PC-9 (cell line): ENCODE data around the gene CST7. TPM values are rescaled to one million over a fixed set of nuclear protein-coding genes. Genes with fewer than 3 reads are reported as not detected.

Source experiments
- BruUV-seq: library from RNA; stranded (reverse); fragments of 400-500 nt; replicated peaks from 2 replicates; lab custom pipeline; 2021; lab: Mats Ljungman, UMichigan
- CTCF ChIA-PET: fragments of 300-600 bp; sonication (Branson Sonifier 250); formaldehyde crosslinking; loops from one replicate; lab custom pipeline; 2022; ENCODE audit warnings: antibody characterized with exemption; lab: Charles Lee
- POLR2A ChIA-PET: fragments of 300-600 bp; sonication (Branson Sonifier 250); formaldehyde crosslinking; loops from one replicate; lab custom pipeline; 2022; ENCODE audit warnings: antibody characterized with exemption; ENCODE audit not compliant: unreplicated experiment; lab: Charles Lee
- DNase-seq, 2 experiments: peaks; one replicate each; pipeline versions ENCODE4 v3.0.0 to v3.0.0-alpha.2; 2015 to 2022; ENCODE audit warnings: mixed read lengths in 1 of 2
- H2AFZ ChIP-seq: fragments of 200-600 bp; sonication (generic); 2 replicates; pipeline ENCODE4 v1.8.1; 2017; ENCODE audit warnings: antibody characterized with exemption
- H3F3A ChIP-seq: fragments of 200-600 bp; sonication (generic); 2 replicates; pipeline ENCODE4 v1.8.1; 2017; ENCODE audit warnings: antibody characterized with exemption, mild to moderate bottlenecking, low read depth; ENCODE audit not compliant: insufficient read depth
- H3K27ac ChIP-seq: fragments of 200-600 bp; sonication (generic); 2 replicates; pipeline ENCODE4 v1.6.1; 2016; ENCODE audit warnings: mixed run types
- H3K27me3 ChIP-seq: fragments of 200-600 bp; sonication (generic); 2 replicates; pipeline ENCODE4 v1.6.1; 2016; ENCODE audit warnings: low read depth, mixed run types; ENCODE audit not compliant: insufficient read depth
- H3K36me3 ChIP-seq: fragments of 200-600 bp; sonication (generic); 2 replicates; pipeline ENCODE4 v1.6.1; 2016; ENCODE audit warnings: low read depth, mixed run types
- H3K4me1 ChIP-seq: fragments of 200-600 bp; sonication (generic); replicated peaks from 2 replicates; pipeline ENCODE4 v1.6.1; 2016; ENCODE audit warnings: mixed run types; ENCODE audit not compliant: insufficient read depth
- H3K4me2 ChIP-seq: fragments of 200-600 bp; sonication (generic); 2 replicates; pipeline ENCODE4 v1.6.1; 2017; ENCODE audit warnings: mixed run types
- H3K4me3 ChIP-seq: fragments of 200-600 bp; sonication (generic); 2 replicates; pipeline ENCODE4 v1.6.1; 2016; ENCODE audit warnings: mixed run types
- H3K79me2 ChIP-seq: fragments of 200-600 bp; sonication (generic); 2 replicates; pipeline ENCODE4 v1.6.1; 2017; ENCODE audit warnings: low read depth, mixed run types
- H3K9me2 ChIP-seq: fragments of 200-600 bp; sonication (generic); 2 replicates; pipeline ENCODE4 v1.8.1; 2017; ENCODE audit warnings: mild to moderate bottlenecking; ENCODE audit not compliant: insufficient read depth
- H3K9me3 ChIP-seq: fragments of 200-600 bp; sonication (generic); 2 replicates; pipeline ENCODE4 v1.8.1; 2016; ENCODE audit warnings: low read depth; ENCODE audit not compliant: insufficient read depth
- H4K20me1 ChIP-seq: fragments of 200-600 bp; sonication (generic); 2 replicates; pipeline ENCODE4 v1.8.1; 2017; ENCODE audit not compliant: insufficient read depth
- EZH2 ChIP-seq: fragments of 200-600 bp; sonication (generic); IDR thresholded peaks from 2 replicates; pipeline ENCODE4 v1.8.0; 2017; ENCODE audit warnings: antibody characterized with exemption, low read depth
- intact Hi-C: fragments of 100-400 bp; cut with micrococcal nuclease; formaldehyde crosslinking; loops from one replicate; pipeline ENCODE4 v1.10.0; 2022; ENCODE audit not compliant: unreplicated experiment
- total RNA-seq: library from RNA; stranded (reverse); gene quantifications from 2 replicates; pipeline ENCODE4 v1.2.3, GENCODE V29; 2021
- TF ChIP-seq, protein P1 (sequence below): fragments of 200-600 bp; sonication (generic); conservative IDR thresholded peaks from 2 replicates; pipeline ENCODE4 v1.6.1; 2017; ENCODE audit warnings: mixed run types, antibody characterized with exemption, mild to moderate bottlenecking, moderate library complexity

Gene CST7
- total RNA-seq, 1 experiment from 2014 or later: not detected

DNA sequence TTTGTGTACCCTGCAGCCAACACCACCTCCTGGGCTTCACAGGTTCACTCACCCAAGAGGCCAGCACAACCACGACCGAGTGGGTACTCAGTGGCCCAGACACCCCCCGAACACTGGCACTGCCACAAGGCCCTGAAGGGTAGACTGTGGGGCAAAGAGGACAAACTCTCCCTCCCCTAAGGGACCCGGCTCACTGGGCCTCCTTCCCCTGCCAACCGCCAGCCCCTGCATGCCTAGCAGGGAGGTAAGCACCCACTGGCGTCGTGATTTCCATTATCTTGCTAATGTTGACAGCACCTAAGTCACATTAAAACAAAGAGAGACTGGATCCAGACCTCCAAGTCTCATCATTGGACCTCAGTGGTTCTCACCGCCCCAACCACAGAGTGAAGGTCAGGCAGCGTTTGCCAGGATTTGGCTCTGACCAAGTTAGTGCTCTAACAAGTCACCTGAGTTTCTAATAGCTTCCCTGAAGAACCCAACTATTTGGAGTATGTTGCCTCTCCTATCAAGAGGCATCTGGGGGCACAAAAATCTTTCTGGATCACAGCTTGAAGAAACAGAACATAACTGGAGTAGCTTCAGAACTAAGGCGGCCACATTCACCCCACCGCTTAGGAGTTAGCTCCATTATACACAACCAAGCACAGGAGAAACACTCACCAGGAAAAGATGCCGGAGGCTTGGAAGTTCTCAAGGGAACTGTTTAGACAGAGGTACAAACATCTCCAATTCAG, 57.5 kb downstream of the CST7 start:
- ChIA-PET CTCF (no interaction called here), POLR2A (no interaction called here)
- H3K27ac ChIP-seq: no peak overlapping the region
- H2AFZ ChIP-seq: no peak overlapping the region
- peaks cover 5% of the 10 kb centered on the region; the same call in 1 of the 2 replicates for H3F3A ChIP-seq
- intact Hi-C loops: no loop called here
- no peak overlapping the region for H3K4me3 ChIP-seq
- H4K20me1 ChIP-seq: no peaks in the 10 kb centered on the region
- H3K27me3 ChIP-seq: no peaks in the 10 kb centered on the region
- no peaks in the 10 kb centered on the region; the same call in 1 of the 2 replicates for H3K4me1 ChIP-seq
- DNase-seq: no peak
- BruUV-seq: no TSS peak
- no peaks in the 10 kb centered on the region for H3K9me2 ChIP-seq
- H3K36me3 ChIP-seq: 0 out of 2 replicates have a peak, but pooled peaks cover 9% of the 10 kb centered on the region
- peaks cover 13% of the 10 kb centered on the region; the same call in 1 of the 2 replicates for H3K9me3 ChIP-seq
- H3K79me2 ChIP-seq: no peaks in the 10 kb centered on the region
- no peak overlapping the region for H3K4me2 ChIP-seq
- TF ChIP-seq, protein P1, sequence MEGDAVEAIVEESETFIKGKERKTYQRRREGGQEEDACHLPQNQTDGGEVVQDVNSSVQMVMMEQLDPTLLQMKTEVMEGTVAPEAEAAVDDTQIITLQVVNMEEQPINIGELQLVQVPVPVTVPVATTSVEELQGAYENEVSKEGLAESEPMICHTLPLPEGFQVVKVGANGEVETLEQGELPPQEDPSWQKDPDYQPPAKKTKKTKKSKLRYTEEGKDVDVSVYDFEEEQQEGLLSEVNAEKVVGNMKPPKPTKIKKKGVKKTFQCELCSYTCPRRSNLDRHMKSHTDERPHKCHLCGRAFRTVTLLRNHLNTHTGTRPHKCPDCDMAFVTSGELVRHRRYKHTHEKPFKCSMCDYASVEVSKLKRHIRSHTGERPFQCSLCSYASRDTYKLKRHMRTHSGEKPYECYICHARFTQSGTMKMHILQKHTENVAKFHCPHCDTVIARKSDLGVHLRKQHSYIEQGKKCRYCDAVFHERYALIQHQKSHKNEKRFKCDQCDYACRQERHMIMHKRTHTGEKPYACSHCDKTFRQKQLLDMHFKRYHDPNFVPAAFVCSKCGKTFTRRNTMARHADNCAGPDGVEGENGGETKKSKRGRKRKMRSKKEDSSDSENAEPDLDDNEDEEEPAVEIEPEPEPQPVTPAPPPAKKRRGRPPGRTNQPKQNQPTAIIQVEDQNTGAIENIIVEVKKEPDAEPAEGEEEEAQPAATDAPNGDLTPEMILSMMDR: no peak
- no peak for TF ChIP-seq EZH2

DNA sequence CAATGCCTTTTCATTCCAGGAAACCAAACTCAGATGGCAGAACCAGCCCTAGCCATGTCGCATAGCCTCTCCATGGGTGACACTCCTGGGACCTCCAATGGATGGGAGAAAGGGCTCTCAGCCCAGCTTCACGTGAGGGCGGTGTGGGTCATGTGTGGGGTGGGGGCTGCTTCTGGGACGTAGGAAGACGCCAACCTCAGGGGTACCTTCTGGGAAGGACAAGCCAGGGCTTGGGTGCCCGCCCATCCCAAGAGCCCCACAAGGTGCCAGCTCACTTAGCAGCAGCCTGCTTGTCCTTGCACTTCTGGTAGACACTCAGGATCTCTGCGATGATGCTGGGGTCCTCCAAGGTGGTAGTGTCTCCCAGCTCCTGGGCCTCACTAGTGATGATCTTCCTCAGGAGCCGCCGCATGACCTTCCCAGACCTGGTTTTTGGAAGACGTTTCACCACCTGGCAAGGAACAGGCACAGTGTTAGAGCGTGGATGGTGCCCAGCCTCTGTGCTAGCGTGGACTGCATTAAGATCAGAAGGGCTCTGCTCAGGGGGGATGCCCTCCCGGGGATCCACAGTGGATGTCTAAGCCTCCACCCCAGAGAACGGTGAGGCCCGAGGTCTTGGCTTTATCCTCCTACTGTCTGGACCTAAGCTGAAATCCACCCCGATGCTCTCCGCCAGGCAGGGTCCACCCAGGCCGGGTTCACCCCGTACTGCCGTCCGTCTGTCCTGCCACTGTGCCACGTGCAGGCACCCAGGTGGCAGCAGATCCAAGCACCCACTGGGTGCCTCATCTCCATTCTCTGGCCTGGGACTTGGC, 58.6 kb downstream of the CST7 start:
- no peak overlapping the region for H3K4me2 ChIP-seq
- no peak overlapping the region for H3K27ac ChIP-seq
- no peak for DNase-seq
- peaks cover 9% of the 10 kb centered on the region; the same call in 1 of the 2 replicates for H3K9me3 ChIP-seq
- BruUV-seq: no TSS peak
- H3K4me1 ChIP-seq: no peaks in the 10 kb centered on the region; the same call in 1 of the 2 replicates
- no peaks in the 10 kb centered on the region for H4K20me1 ChIP-seq
- TF ChIP-seq EZH2: no peak
- TF ChIP-seq, protein P1: no peak
- no peak overlapping the region for H3K4me3 ChIP-seq
- no peaks in the 10 kb centered on the region for H3K27me3 ChIP-seq
- 0 out of 2 replicates have a peak, but pooled peaks cover 4% of the 10 kb centered on the region for H3F3A ChIP-seq
- ChIA-PET CTCF (no interaction called here), POLR2A (no interaction called here)
- H3K79me2 ChIP-seq: no peaks in the 10 kb centered on the region
- no peak overlapping the region for H2AFZ ChIP-seq
- H3K36me3 ChIP-seq: 0 out of 2 replicates have a peak, but pooled peaks cover 8% of the 10 kb centered on the region
- no peaks in the 10 kb centered on the region for H3K9me2 ChIP-seq
- intact Hi-C loops: no loop called here

DNA sequence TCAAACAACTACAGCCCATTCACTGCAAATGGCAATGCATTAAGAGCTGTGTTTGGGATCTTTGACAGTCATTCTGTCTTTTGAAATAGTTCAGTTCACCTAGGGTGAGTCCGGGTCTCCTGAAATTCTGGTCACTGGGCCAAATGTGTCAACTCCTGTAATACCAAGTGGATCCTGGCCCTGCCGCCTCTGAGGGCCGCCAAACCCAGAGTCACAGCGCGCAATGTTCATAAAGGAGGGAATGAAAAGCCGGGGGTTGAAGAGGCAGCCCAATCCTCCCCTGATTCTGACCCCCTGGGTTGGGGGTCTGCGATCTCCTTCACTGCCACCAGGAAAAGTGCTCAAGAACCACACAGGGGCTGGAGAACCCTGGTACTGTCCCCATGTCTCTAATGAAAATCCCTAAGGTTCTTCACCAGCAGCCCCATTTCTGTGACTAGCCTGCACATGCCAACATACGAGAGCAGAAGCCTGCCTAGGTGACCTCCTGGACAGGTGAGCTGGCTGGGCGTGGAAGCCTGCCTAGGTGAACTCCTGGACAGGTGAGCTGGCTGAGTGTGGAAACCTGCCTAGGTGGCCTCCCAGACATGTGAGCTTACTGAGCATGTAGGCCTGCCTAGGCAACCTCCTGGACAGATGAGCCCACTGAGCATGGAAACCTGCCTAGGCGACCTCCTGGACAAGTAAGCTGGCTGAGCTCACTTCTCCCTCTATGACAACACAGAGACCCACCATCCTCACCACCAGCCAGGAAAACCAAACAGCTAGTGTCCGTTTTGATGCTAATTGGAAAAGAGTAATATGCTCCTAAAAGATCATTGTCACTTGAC, 59.5 kb downstream of the CST7 start:
- H3K27ac ChIP-seq: no peak overlapping the region
- ChIA-PET POLR2A (no interaction called here), CTCF (interaction anchor here (0.5 kb wide), 1 partner anchor 12 kb away, joined by 3 read pairs; no protein-coding TSS in a partner anchor)

More for the DNA sequence above, 59.5 kb downstream of the CST7 start:
- no peaks in the 10 kb centered on the region for H3K79me2 ChIP-seq
- TF ChIP-seq, protein P1: no peak
- TF ChIP-seq EZH2: no peak
- H3K36me3 ChIP-seq: no peaks in the 10 kb centered on the region
- H2AFZ ChIP-seq: no peak overlapping the region
- H3F3A ChIP-seq: 0 out of 2 replicates have a peak, but pooled peaks cover 4% of the 10 kb centered on the region
- BruUV-seq: no TSS peak
- H3K4me2 ChIP-seq: no peak overlapping the region
- DNase-seq: no peak
- H3K9me3 ChIP-seq: no peaks in the 10 kb centered on the region
- no peaks in the 10 kb centered on the region for H3K27me3 ChIP-seq
- no peaks in the 10 kb centered on the region for H3K9me2 ChIP-seq
- no peaks in the 10 kb centered on the region for H4K20me1 ChIP-seq
- intact Hi-C loops: no loop called here
- H3K4me3 ChIP-seq: no peak overlapping the region
- H3K4me1 ChIP-seq: no peaks in the 10 kb centered on the region; the same call in 1 of the 2 replicates
